H1 (cell line): ENCODE results near the gene RHBDF2. TPM values are rescaled to one million over a fixed set of nuclear protein-coding genes. Genes with fewer than 3 reads are reported as not detected.

Experiments used
- CTCF ChIA-PET: fragments of 300-600 bp; sonication (Branson Sonifier 250); formaldehyde crosslinking; loops from one replicate; lab custom pipeline; 2021; ENCODE audit not compliant: partially characterized antibody; lab: Charles Lee
- POLR2A ChIA-PET: fragments of 300-600 bp; sonication (Branson Sonifier 250); formaldehyde crosslinking; loops from one replicate; lab custom pipeline; 2021; ENCODE audit warnings: inconsistent platforms; ENCODE audit not compliant: partially characterized antibody; lab: Charles Lee
- DNase-seq, 2 experiments: peaks; one replicate each; pipeline versions ENCODE4 v3.0.0 to v3.0.0-alpha.2; 2010 to 2022; ENCODE audit warnings: low spot score in 2 of 2, low read depth in 1 of 2, mixed read lengths in 1 of 2
- FAIRE-seq: peaks from 2 replicates; lab custom pipeline; 2011; peaks lifted over from hg19 to GRCh38; lab: Jason Lieb, UNC
- H2AFZ ChIP-seq: 2 replicates; pipeline ENCODE4 v1.8.1; 2012; ENCODE audit warnings: low read length, inconsistent platforms
- H2AK5ac ChIP-seq: 2 replicates; pipeline ENCODE4 v1.6.1; 2013; ENCODE audit warnings: low read depth, low read length
- H2BK120ac ChIP-seq: replicated peaks from 2 replicates; pipeline ENCODE3; 2013; ENCODE audit warnings: low read depth, low read length, inconsistent platforms
- H2BK12ac ChIP-seq: 2 replicates; pipeline ENCODE4 v1.6.1; 2013; ENCODE audit warnings: low read depth, low read length
- H2BK15ac ChIP-seq: 2 replicates; pipeline ENCODE4 v1.6.1; 2013; ENCODE audit warnings: low read length
- H2BK20ac ChIP-seq: 2 replicates; pipeline ENCODE4 v1.6.1; 2013; ENCODE audit warnings: low read length
- H2BK5ac ChIP-seq: 2 replicates; pipeline ENCODE4 v1.6.1; 2013; ENCODE audit warnings: low read depth, low read length
- H3K14ac ChIP-seq: 2 replicates; pipeline ENCODE4 v1.6.1; 2013; ENCODE audit warnings: inconsistent platforms; ENCODE audit not compliant: insufficient read length
- H3K18ac ChIP-seq: 2 replicates; pipeline ENCODE4 v1.6.1; 2013; ENCODE audit warnings: low read length; ENCODE audit errors: extremely low read depth
- H3K23ac ChIP-seq: 2 replicates; pipeline ENCODE4 v1.6.1; 2013; ENCODE audit warnings: inconsistent platforms; ENCODE audit not compliant: insufficient read length
- H3K23me2 ChIP-seq: 2 replicates; pipeline ENCODE4 v1.6.1; 2013; ENCODE audit warnings: low read depth, low read length
- H3K27ac ChIP-seq: 2 replicates; pipeline ENCODE4 v1.6.1; 2011; ENCODE audit warnings: low read depth, low read length, inconsistent platforms
- H3K27me3 ChIP-seq, 4 experiments: replicated peaks in 1 of 4; 1 replicate in 1 of 4; 2 replicates in 3 of 4; pipeline versions ENCODE4 v1.6.1 to v1.8.1; 2011 to 2013; ENCODE audit warnings: low read length in 3 of 4, mild to moderate bottlenecking in 3 of 4, inconsistent platforms in 2 of 4, mixed read lengths in 2 of 4, moderate library complexity in 1 of 4; ENCODE audit not compliant: control insufficient read depth in 3 of 4, insufficient read depth in 3 of 4; ENCODE audit errors: extremely low read depth in 1 of 4
- H3K36me3 ChIP-seq, 4 experiments: 2 replicates each; pipeline versions ENCODE4 v1.6.1 to v1.8.1; 2011 to 2013; ENCODE audit warnings: mild to moderate bottlenecking in 4 of 4, low read length in 3 of 4, moderate library complexity in 2 of 4, control low read depth in 1 of 4, inconsistent platforms in 1 of 4; ENCODE audit not compliant: insufficient read depth in 4 of 4, control insufficient read depth in 2 of 4
- H3K4ac ChIP-seq: replicated peaks from 2 replicates; pipeline ENCODE3; 2013; ENCODE audit warnings: low read length, low read depth, mixed read lengths, inconsistent platforms; ENCODE audit not compliant: insufficient read length
- H3K4me1 ChIP-seq, 4 experiments: replicated peaks in 1 of 4; 1 replicate in 1 of 4; 2 replicates in 3 of 4; pipeline versions ENCODE4 v1.6.1 to v1.8.1; 2011 to 2013; ENCODE audit warnings: low read length in 3 of 4, inconsistent platforms in 2 of 4, mixed read lengths in 1 of 4; ENCODE audit not compliant: insufficient read depth in 4 of 4, control insufficient read depth in 3 of 4
- H3K4me2 ChIP-seq, 2 experiments: 2 replicates each; pipeline versions ENCODE4 v1.6.1 to v1.8.1; 2011 to 2013; ENCODE audit warnings: low read depth in 2 of 2, low read length in 2 of 2, control low read depth in 1 of 2, inconsistent platforms in 1 of 2, mild to moderate bottlenecking in 1 of 2; ENCODE audit not compliant: insufficient read depth in 1 of 2
- H3K4me3 ChIP-seq, 4 experiments: fragments of 200-600, 300-600 bp in 1 of 4; sonication (generic), shearing (Covaris generic), sonication (Bioruptor Twin) in 1 of 4; 2 replicates each; pipeline versions ENCODE4 v1.5.1 to v1.8.1; 2011 to 2016; ENCODE audit warnings: low read length in 4 of 4, low read depth in 3 of 4, control low read depth in 2 of 4, inconsistent platforms in 2 of 4, mild to moderate bottlenecking in 2 of 4, mixed read lengths in 1 of 4, moderate library complexity in 1 of 4; ENCODE audit not compliant: insufficient read depth in 2 of 4; ENCODE audit errors: extremely low read depth in 1 of 4
- H3K56ac ChIP-seq: replicated peaks from 2 replicates; pipeline ENCODE3; 2013; ENCODE audit warnings: low read depth, mild to moderate bottlenecking, mixed read lengths, low read length, inconsistent platforms; ENCODE audit not compliant: insufficient read length
- H3K79me1 ChIP-seq: 2 replicates; pipeline ENCODE4 v1.6.1; 2013; ENCODE audit warnings: low read depth, low read length, control low read depth
- H3K79me2 ChIP-seq, 2 experiments: 2 replicates each; pipeline versions ENCODE4 v1.6.1 to v1.8.1; 2012 to 2013; ENCODE audit warnings: low read length in 2 of 2, mild to moderate bottlenecking in 2 of 2, inconsistent platforms in 1 of 2; ENCODE audit not compliant: insufficient read depth in 2 of 2, control insufficient read depth in 1 of 2
- H3K9ac ChIP-seq, 4 experiments: replicated peaks in 1 of 4; 1 replicate in 1 of 4; 2 replicates in 3 of 4; pipeline versions ENCODE4 v1.6.1 to v1.8.1; 2011 to 2013; ENCODE audit warnings: low read depth in 3 of 4, low read length in 3 of 4, control low read depth in 2 of 4, mild to moderate bottlenecking in 2 of 4, moderate library complexity in 2 of 4, inconsistent platforms in 1 of 4; ENCODE audit errors: extremely low read depth in 1 of 4
- H3K9me3 ChIP-seq, 2 experiments: 2 replicates each; pipeline versions ENCODE4 v1.6.1 to v1.8.1; 2012 to 2013; ENCODE audit warnings: mild to moderate bottlenecking in 2 of 2, moderate library complexity in 2 of 2, control low read depth in 1 of 2, inconsistent platforms in 1 of 2, low read depth in 1 of 2, low read length in 1 of 2, mixed read lengths in 1 of 2; ENCODE audit not compliant: insufficient read depth in 2 of 2
- H4K20me1 ChIP-seq, 2 experiments: replicated peaks in 1 of 2; 2 replicates each; pipeline versions ENCODE3 to v1.8.1; 2011 to 2013; ENCODE audit warnings: inconsistent platforms in 2 of 2, low read length in 2 of 2, mild to moderate bottlenecking in 1 of 2; ENCODE audit not compliant: insufficient read depth in 2 of 2, control insufficient read depth in 1 of 2
- H4K5ac ChIP-seq: 2 replicates; pipeline ENCODE4 v1.6.1; 2013; ENCODE audit warnings: low read length, low read depth, mixed read lengths, inconsistent platforms; ENCODE audit not compliant: insufficient read length
- H4K8ac ChIP-seq: 2 replicates; pipeline ENCODE4 v1.8.0; 2013; ENCODE audit warnings: mild to moderate bottlenecking, moderate library complexity, low read length, inconsistent platforms; ENCODE audit not compliant: insufficient read depth; ENCODE audit errors: extremely low read depth
- H4K91ac ChIP-seq: replicated peaks from 2 replicates; pipeline ENCODE3; 2013; ENCODE audit warnings: low read length, mixed read lengths, inconsistent platforms; ENCODE audit not compliant: insufficient read length
- CTBP2 ChIP-seq: IDR thresholded peaks from 2 replicates; pipeline ENCODE4 v1.7.0; 2011; ENCODE audit warnings: borderline replicate concordance, mild to moderate bottlenecking, moderate library complexity, mixed read lengths, low read length; ENCODE audit not compliant: insufficient read depth, insufficient read length
- EP300 ChIP-seq, 2 experiments: IDR thresholded peaks; 1 replicate in 1 of 2; 2 replicates in 1 of 2; pipeline ENCODE4 v1.6.1; 2011 to 2012; ENCODE audit warnings: low read depth in 2 of 2, low read length in 2 of 2, mild to moderate bottlenecking in 2 of 2, borderline replicate concordance in 1 of 2, inconsistent platforms in 1 of 2, moderate library complexity in 1 of 2
- EZH2 ChIP-seq: fragments of 200-600 bp; sonication (generic); IDR thresholded peaks from 2 replicates; pipeline ENCODE4 v1.7.1; 2012; ENCODE audit warnings: low read depth, mild to moderate bottlenecking, moderate library complexity, low read length, inconsistent platforms; ENCODE audit not compliant: severe bottlenecking
- PHF8 ChIP-seq: fragments of 200-600 bp; sonication (generic); conservative IDR thresholded peaks from 2 replicates; pipeline ENCODE4 v1.7.1; 2012; ENCODE audit warnings: low read depth, mild to moderate bottlenecking, inconsistent platforms, low read length, moderate library complexity
- RBBP5 ChIP-seq: IDR thresholded peaks from 2 replicates; pipeline ENCODE4 v1.7.1; 2012; ENCODE audit warnings: low read depth, mild to moderate bottlenecking, inconsistent platforms, low read length, moderate library complexity, borderline replicate concordance
- SIN3A ChIP-seq, 2 experiments: IDR thresholded peaks in 1 of 2; conservative IDR thresholded peaks in 1 of 2; 2 replicates each; pipeline ENCODE4 v1.6.1; 2011 to 2012; ENCODE audit warnings: low read length in 2 of 2, improper control_type of control experiment in 1 of 2, low read depth in 1 of 2, mild to moderate bottlenecking in 1 of 2
- TAF1 ChIP-seq: IDR thresholded peaks from 2 replicates; pipeline ENCODE4 v1.6.1; 2011; ENCODE audit warnings: mild to moderate bottlenecking, low read depth, low read length
- TAF7 ChIP-seq: optimal IDR thresholded peaks from 2 replicates; pipeline ENCODE3; 2011; ENCODE audit warnings: low read depth, mild to moderate bottlenecking, inconsistent platforms, low read length, moderate library complexity, borderline replicate concordance
- TCF12 ChIP-seq: IDR thresholded peaks from 2 replicates; pipeline ENCODE4 v1.6.1; 2011; ENCODE audit warnings: low read depth, mild to moderate bottlenecking, low read length
- YY1 ChIP-seq: IDR thresholded peaks from 2 replicates; pipeline ENCODE4 v1.6.1; 2011; ENCODE audit warnings: low read depth, mild to moderate bottlenecking, low read length
- WGBS, 2 experiments: shearing (Covaris generic) in 1 of 2; methylation state at CpG; one replicate each; pipeline versions ENCODE4 v1.1.6 to v1.1.7; 2013 to 2015; ENCODE audit warnings: low lambda C conversion rate in 2 of 2, mixed read lengths in 2 of 2, inconsistent platforms in 1 of 2, low coverage in 1 of 2, missing lambda C conversion rate in 1 of 2; ENCODE audit not compliant: insufficient replicate concordance in 2 of 2, insufficient coverage in 1 of 2, insufficient read length in 1 of 2; ENCODE audit errors: extremely low coverage in 1 of 2, missing lambda C conversion rate in 1 of 2; 5-methylcytosine and 5-hydroxymethylcytosine counted together
- polyA plus RNA-seq, 7 experiments: library from polyadenylated mRNA; depleted of rRNA in 3 of 7; stranded (reverse) in 5 of 7; unstranded in 2 of 7; fragments of >200 nt in 5 of 7; fragments of 200-250 nt in 2 of 7; gene quantifications; 1 replicate in 5 of 7; 2 replicates in 1 of 7; 4 replicates in 1 of 7; pipeline versions ENCODE4 v1.2.1 to v1.2.3, GENCODE V29; 2011 to 2013; ENCODE audit warnings: missing spikeins in 2 of 7, mixed read lengths in 2 of 7
- total RNA-seq: library from RNA; stranded (reverse); fragmentation: NEBNext Ultra II Directional; extraction: Animal tissue kit (Norgen Biotek cat#: 25700); gene quantifications from 2 replicates; pipeline ENCODE4 v1.2.1, GENCODE V29; 2021

RHBDF2 gene
- total and polyA plus RNA-seq, 2 of the 8 experiments (the other 6 are each of a cell fraction or from before 2014, with no cell fraction given), result 21.2 to 25.9 TPM

- Histone ChIP-seq H3K79me1 (no peaks in the 10 kb centered on the region), H3K27ac (no peak overlapping the region), H3K14ac (no peak overlapping the region), H4K5ac (no peak overlapping the region), H4K8ac (no peak overlapping the region), H2BK12ac (no peak overlapping the region), H2BK20ac (no peak overlapping the region), H2BK120ac (no peak overlapping the region), H3K23ac (no peak overlapping the region), H3K18ac (no peak overlapping the region), H3K4ac (no peak overlapping the region), H3K4me2 (no peak overlapping the region), H3K9ac (no peak overlapping the region), H3K23me2 (no peaks in the 10 kb centered on the region), H4K91ac (no peak overlapping the region), H3K79me2 (no peaks in the 10 kb centered on the region), H2BK5ac (no peak overlapping the region; the same call in 1 of the 2 replicates), H2AFZ (no peak overlapping the region), H3K36me3 (peaks cover 0 to 10% (median 0%) of the 10 kb centered on the region in 4 experiments; a peak in 2 of 8 replicates), H3K27me3 (no peaks in the 10 kb centered on the region), H2AK5ac (no peak overlapping the region), H3K4me3 (no peak overlapping the region), H4K20me1 (peaks cover 0 to 5% of the 10 kb centered on the region in 2 experiments), H3K56ac (no peak overlapping the region), H3K4me1 (peaks cover 0 to 9% (median 0%) of the 10 kb centered on the region in 4 experiments; a peak in 2 of 7 replicates), H3K9me3 (no peaks in the 10 kb centered on the region), H2BK15ac (no peak overlapping the region)
- no peak for DNase-seq
- CTCF ChIA-PET, result interaction anchor here (1.1 to 15.6 kb wide), 6 partner anchors 8 to 63 kb away, joined by 3 to 446 read pairs (median 16); partner anchors contain the start of gene RHBDF2
- no peak for FAIRE-seq
- 98% methylated on average over 33 of the region's 38 CpGs; no CpG with 5 or more reads in 1 of the 2 experiments for WGBS, 2 experiments
- POLR2A ChIA-PET, result interaction anchor here (0.8 kb wide), 1 partner anchor 9 kb away, joined by 4 read pairs; no protein-coding TSS in a partner anchor
- TF ChIP-seq SIN3A (conservative IDR thresholded peaks at IDR 0.05 in 1 of 2, IDR thresholded peaks at IDR 0.05 in 1 of 2; ENCODE audit: low read depth in 1 of 2, low read length in 2 of 2) (no peak), PHF8 (no peak), EZH2 (no peak), TCF12 (no peak), YY1 (no peak), TAF7 (no peak), CTBP2 (no peak), TAF1 (no peak), EP300 (IDR thresholded peaks at IDR 0.05; ENCODE audit: borderline replicate concordance in 1 of 2, low read depth in 2 of 2, low read length in 2 of 2) (no peak), RBBP5 (no peak)
Measured at GRCh38 chr17:76469076-76469990, 31.9 kb downstream of the RHBDF2 start.
